IMR-90 (cell line): ENCODE measurements around the gene AP3B1. TPM values are rescaled to one million over a fixed set of nuclear protein-coding genes. Genes with fewer than 3 reads are reported as not detected.

Source experiments
- ATAC-seq: fragments of 200-7000 bp; cut with Tn5 transposase; 2 replicates; pipeline ENCODE4 v1.9.1; 2020; ENCODE audit warnings: low read depth, mild to moderate bottlenecking, moderate library complexity
- BruUV-seq: library from RNA; stranded (reverse); fragments of 400-500 nt; replicated peaks from 2 replicates; lab custom pipeline; 2021; lab: Mats Ljungman, UMichigan
- CTCF ChIA-PET: fragments of 300-600 bp; formaldehyde crosslinking; extraction: SDS; loops from one replicate; lab custom pipeline; 2021; ENCODE audit warnings: antibody characterized with exemption; lab: Yijun Ruan, JAX
- POLR2A ChIA-PET: fragments of 300-600 bp; sonication (Branson Sonifier 250); formaldehyde crosslinking; loops from one replicate; lab custom pipeline; 2022; ENCODE audit warnings: antibody characterized with exemption; ENCODE audit not compliant: unreplicated experiment; lab: Charles Lee
- DNase-seq: peaks from one replicate; pipeline ENCODE4 v3.0.0; 2013
- H2AFZ ChIP-seq: replicated peaks from 2 replicates; pipeline ENCODE3; 2013; ENCODE audit warnings: low read length, mild to moderate bottlenecking; ENCODE audit not compliant: poor library complexity
- H2AK5ac ChIP-seq: 2 replicates; pipeline ENCODE4 v1.6.1; 2013; ENCODE audit warnings: low read depth, low read length, inconsistent platforms
- H2AK9ac ChIP-seq: replicated peaks from 2 replicates; pipeline ENCODE3; 2013; ENCODE audit warnings: mild to moderate bottlenecking, low read depth, low read length, moderate library complexity; ENCODE audit not compliant: poor library complexity
- H2BK120ac ChIP-seq: 2 replicates; pipeline ENCODE4 v1.6.1; 2013; ENCODE audit warnings: low read depth, low read length, inconsistent platforms
- H2BK15ac ChIP-seq: 3 replicates; pipeline ENCODE4 v1.6.1; 2013; ENCODE audit warnings: low read depth, low read length, inconsistent platforms
- H2BK20ac ChIP-seq: 2 replicates; pipeline ENCODE4 v1.6.1; 2013; ENCODE audit warnings: low read depth, mild to moderate bottlenecking, inconsistent platforms, low read length, moderate library complexity
- H2BK5ac ChIP-seq: 2 replicates; pipeline ENCODE4 v1.6.1; 2013; ENCODE audit warnings: mild to moderate bottlenecking, low read depth, low read length, inconsistent platforms; ENCODE audit not compliant: poor library complexity, severe bottlenecking
- H3K14ac ChIP-seq: replicated peaks from 2 replicates; pipeline ENCODE4 v1.6.1; 2013; ENCODE audit warnings: low read depth, low read length, inconsistent platforms
- H3K18ac ChIP-seq: 2 replicates; pipeline ENCODE4 v1.6.1; 2013; ENCODE audit warnings: low read depth, low read length, control low read depth
- H3K23ac ChIP-seq: 2 replicates; pipeline ENCODE4 v1.6.1; 2013; ENCODE audit warnings: low read depth, low read length, inconsistent platforms
- H3K27ac ChIP-seq: 2 replicates; pipeline ENCODE4 v1.5.1; 2013; ENCODE audit warnings: mild to moderate bottlenecking, control low read depth, low read length; ENCODE audit not compliant: insufficient read depth
- H3K27me3 ChIP-seq: 2 replicates; pipeline ENCODE4 v1.6.1; 2013; ENCODE audit warnings: low read length; ENCODE audit not compliant: control insufficient read depth, insufficient read depth
- H3K36me3 ChIP-seq: 2 replicates; pipeline ENCODE4 v1.6.1; 2013; ENCODE audit warnings: low read length, mixed read lengths; ENCODE audit not compliant: control insufficient read depth, insufficient read depth
- H3K4ac ChIP-seq: 2 replicates; pipeline ENCODE4 v1.6.1; 2013; ENCODE audit warnings: low read depth, low read length, inconsistent platforms
- H3K4me1 ChIP-seq: 2 replicates; pipeline ENCODE4 v1.6.1; 2013; ENCODE audit warnings: low read length, mixed read lengths; ENCODE audit not compliant: control insufficient read depth, insufficient read depth
- H3K4me2 ChIP-seq: 2 replicates; pipeline ENCODE4 v1.6.1; 2013; ENCODE audit warnings: low read depth, mild to moderate bottlenecking, control low read depth, low read length, moderate library complexity
- H3K4me3 ChIP-seq: 2 replicates; pipeline ENCODE4 v1.5.1; 2013; ENCODE audit warnings: low read depth, mild to moderate bottlenecking, control low read depth, low read length, moderate library complexity; ENCODE audit not compliant: insufficient read depth
- H3K56ac ChIP-seq: 2 replicates; pipeline ENCODE4 v1.6.1; 2013; ENCODE audit warnings: low read length, inconsistent platforms; ENCODE audit not compliant: insufficient read depth; ENCODE audit errors: extremely low read depth
- H3K79me1 ChIP-seq, 2 experiments: 2 replicates each; pipeline ENCODE4 v1.6.1; 2013; ENCODE audit warnings: low read length in 2 of 2, inconsistent platforms in 1 of 2, low read depth in 1 of 2
- H3K9ac ChIP-seq: 2 replicates; pipeline ENCODE4 v1.6.1; 2013; ENCODE audit warnings: low read depth, low read length, control low read depth
- H3K9me1 ChIP-seq: 2 replicates; pipeline ENCODE4 v1.6.1; 2013; ENCODE audit warnings: low read length, inconsistent platforms; ENCODE audit not compliant: insufficient read depth
- H3K9me3 ChIP-seq: 2 replicates; pipeline ENCODE4 v1.6.1; 2013; ENCODE audit warnings: low read length; ENCODE audit not compliant: control insufficient read depth, insufficient read depth
- H4K20me1 ChIP-seq: 2 replicates; pipeline ENCODE4 v1.6.1; 2013; ENCODE audit warnings: low read length, inconsistent platforms; ENCODE audit not compliant: insufficient read depth
- H4K5ac ChIP-seq: 2 replicates; pipeline ENCODE4 v1.6.1; 2013; ENCODE audit warnings: mild to moderate bottlenecking, low read depth, low read length, control low read depth
- H4K8ac ChIP-seq, 2 experiments: 2 replicates each; pipeline ENCODE4 v1.6.1; 2013; ENCODE audit warnings: low read depth in 2 of 2, low read length in 2 of 2, control low read depth in 1 of 2, inconsistent platforms in 1 of 2
- H4K91ac ChIP-seq: 2 replicates; pipeline ENCODE4 v1.6.1; 2013; ENCODE audit warnings: low read depth, low read length, inconsistent platforms; ENCODE audit not compliant: insufficient read depth
- BHLHE40 ChIP-seq: fragments of 150-350 bp; IDR thresholded peaks from 2 replicates; pipeline ENCODE4 v1.6.1; 2016; ENCODE audit warnings: mild to moderate bottlenecking, low read depth, low read length
- CTCF ChIP-seq: conservative IDR thresholded peaks from 2 replicates; pipeline ENCODE4 v1.5.1; 2012; ENCODE audit warnings: mild to moderate bottlenecking, low read depth, low read length, improper control_type of control experiment
- ELK1 ChIP-seq: fragments of 150-350 bp; IDR thresholded peaks from 2 replicates; pipeline ENCODE4 v1.6.1; 2016; ENCODE audit warnings: low read depth, mild to moderate bottlenecking, low read length, moderate library complexity, borderline replicate concordance
- FOS ChIP-seq: fragments of 150-350 bp; IDR thresholded peaks from 2 replicates; pipeline ENCODE4 v1.6.1; 2016; ENCODE audit warnings: low read depth, low read length
- MAFK ChIP-seq: IDR thresholded peaks from 2 replicates; pipeline ENCODE4 v1.6.1; 2012; ENCODE audit warnings: low read depth, low read length, improper control_type of control experiment
- NFE2L2 ChIP-seq: fragments of 150-350 bp; IDR thresholded peaks from 2 replicates; pipeline ENCODE4 v1.6.1; 2016; ENCODE audit warnings: low read depth, mild to moderate bottlenecking, low read length
- POLR2A ChIP-seq: IDR thresholded peaks from 2 replicates; pipeline ENCODE4 v1.6.1; 2012; ENCODE audit warnings: mild to moderate bottlenecking, low read depth, low read length
- RFX5 ChIP-seq: IDR thresholded peaks from 2 replicates; pipeline ENCODE4 v1.8.0; 2012; ENCODE audit warnings: low read depth, mild to moderate bottlenecking, low read length, moderate library complexity
- WGBS, 2 experiments: methylation state at CpG; one replicate each; pipeline versions ENCODE4 v1.1.5 to v1.1.7; 2013; ENCODE audit warnings: missing lambda C conversion rate in 2 of 2; ENCODE audit not compliant: insufficient read length in 1 of 2; ENCODE audit errors: extremely low coverage in 2 of 2; 5-methylcytosine and 5-hydroxymethylcytosine counted together
- dilution Hi-C: fragments of 300-500 bp; cut with HindIII; formaldehyde crosslinking; loops from one replicate; pipeline ENCODE4 v1.14.3; 2018; ENCODE audit warnings: low sequenced_read_pairs; ENCODE audit not compliant: unreplicated experiment
- in situ Hi-C: fragments of 300-500 bp; cut with MboI; formaldehyde crosslinking; loops from 3 replicates; pipeline ENCODE4 v1.14.3; 2019; ENCODE audit warnings: low sequenced_read_pairs, inconsistent platforms, mixed read lengths
- intact Hi-C: fragments of 100-400 bp; cut with micrococcal nuclease; formaldehyde crosslinking; loops from 2 replicates; pipeline ENCODE4 v1.10.0; 2022
- polyA plus RNA-seq, 3 experiments: library from polyadenylated mRNA; depleted of rRNA; stranded (reverse); fragments of >200 nt; gene quantifications; 2 replicates each; pipeline ENCODE4 v1.2.3, GENCODE V29; 2012; ENCODE audit warnings: low replicate concordance in 1 of 3
- total RNA-seq: library from RNA; depleted of rRNA; stranded (reverse); fragments of >200 nt; gene quantifications from 2 replicates; pipeline ENCODE4 v1.2.3, GENCODE V29; 2012

Gene AP3B1
- total and polyA plus RNA-seq, 2 of the 4 experiments (the other 2 are of a cell fraction), result 33.1 to 59.0 TPM

- H4K8ac ChIP-seq, result no peak overlapping the region
- no peak overlapping the region for H2AK5ac ChIP-seq
- CTCF ChIA-PET, result interaction anchor here (0.6 kb wide), 1 partner anchor 300 kb away, joined by 3 read pairs; no protein-coding TSS in a partner anchor
- DNase-seq, result no peak
- intact Hi-C loops (no loop called here), in situ Hi-C loops (no loop called here), dilution Hi-C loops (no loop called here)
- no peaks in the 10 kb centered on the region for H3K27me3 ChIP-seq
- no peak overlapping the region for H3K56ac ChIP-seq
- no peaks in the 10 kb centered on the region for H3K36me3 ChIP-seq
- no peak overlapping the region for H3K18ac ChIP-seq
- no peak overlapping the region for H3K27ac ChIP-seq
- H2BK5ac ChIP-seq, result no peak overlapping the region
- H4K5ac ChIP-seq, result no peak overlapping the region
- no peaks in the 10 kb centered on the region; the same call in 1 of the 2 replicates for H3K4me1 ChIP-seq
- no peak overlapping the region for H2AK9ac ChIP-seq
- POLR2A ChIA-PET, result no interaction called here
- no peak overlapping the region for H3K23ac ChIP-seq
- H2BK15ac ChIP-seq, result no peak overlapping the region
- no peak overlapping the region for H3K4ac ChIP-seq
- no peak overlapping the region for H2AFZ ChIP-seq
- no peaks in the 10 kb centered on the region for H3K9me3 ChIP-seq
- no peak overlapping the region for H3K9ac ChIP-seq
- TF ChIP-seq MAFK (no peak), BHLHE40 (no peak), ELK1 (no peak), RFX5 (no peak), NFE2L2 (no peak), POLR2A (no peak), FOS (no peak), CTCF (peak; percentile 20; the same call in 1 of the 2 replicates)
- H3K9me1 ChIP-seq, result no peaks in the 10 kb centered on the region
- no peak for ATAC-seq
- WGBS, 2 experiments, result no CpG with 5 or more reads among the region's 9 CpGs
- H4K20me1 ChIP-seq, result peaks cover 2% of the 10 kb centered on the region; the same call in 1 of the 2 replicates
- no peak overlapping the region for H3K4me2 ChIP-seq
- no peak overlapping the region for H3K14ac ChIP-seq
- no TSS peak for BruUV-seq
- H4K91ac ChIP-seq, result no peak overlapping the region
- H3K4me3 ChIP-seq, result no peak overlapping the region
- H3K79me1 ChIP-seq, result no peaks in the 10 kb centered on the region
- no peak overlapping the region for H2BK120ac ChIP-seq
- H2BK20ac ChIP-seq, result no peak overlapping the region
Observed at GRCh38 chr5:78056901-78057514, 237.5 kb downstream of the AP3B1 start.
